ENCODE data around the gene SENP5.

The SENP5 gene

GRCh38 chr3:196963631-196963953 is 95.9 kb downstream of the SENP5 start:
- Histone ChIP-seq H3K4me1 (ENCODE audit: control insufficient read depth, insufficient read depth, low read length) (peaks cover 12% of the 10 kb centered on the region), H3K4me3 (ENCODE audit: low read length) (no peak overlapping the region), H3K9me3 (ENCODE audit: control insufficient read depth, low read length) (no peaks in the 10 kb centered on the region), H3K9ac (ENCODE audit: low read length) (no peak overlapping the region), H3K36me3 (ENCODE audit: control insufficient read depth, insufficient read depth, low read length, severe bottlenecking) (peaks cover 5% of the 10 kb centered on the region), H3K27me3 (replicated peaks; ENCODE audit: control insufficient read depth, insufficient read depth, low read length) (no peaks in the 10 kb centered on the region)
- DNase-seq (ENCODE audit: low read depth) = no peak

- Histone ChIP-seq H3K9me3 (ENCODE audit: control insufficient read depth, low read length) (no peaks in the 10 kb centered on the region), H3K36me3 (ENCODE audit: control insufficient read depth, insufficient read depth, low read length, severe bottlenecking) (peaks cover 5% of the 10 kb centered on the region), H3K27me3 (replicated peaks; ENCODE audit: control insufficient read depth, insufficient read depth, low read length) (no peaks in the 10 kb centered on the region), H3K9ac (ENCODE audit: low read length) (no peak overlapping the region), H3K4me1 (ENCODE audit: control insufficient read depth, insufficient read depth, low read length) (peaks cover 12% of the 10 kb centered on the region), H3K4me3 (ENCODE audit: low read length) (no peak overlapping the region)
- DNase-seq (ENCODE audit: low read depth) = no peak
These were observed 97.5 kb downstream of the SENP5 start for GRCh38 chr3:196965112-196965803.

GRCh38 chr3:196965804-196966173 is 98.1 kb downstream of the SENP5 start:
- DNase-seq (ENCODE audit: low read depth) = no peak
- H3K27me3 ChIP-seq (replicated peaks; ENCODE audit: control insufficient read depth, insufficient read depth, low read length) = no peaks in the 10 kb centered on the region
- H3K4me3 ChIP-seq (ENCODE audit: low read length) = no peak overlapping the region
- H3K9me3 ChIP-seq (ENCODE audit: control insufficient read depth, low read length) = no peaks in the 10 kb centered on the region
- H3K4me1 ChIP-seq (ENCODE audit: control insufficient read depth, insufficient read depth, low read length) = peaks cover 12% of the 10 kb centered on the region
- peaks cover 5% of the 10 kb centered on the region for H3K36me3 ChIP-seq (ENCODE audit: control insufficient read depth, insufficient read depth, low read length, severe bottlenecking)
- H3K9ac ChIP-seq (ENCODE audit: low read length) = no peak overlapping the region

GRCh38 chr3:196966526-196967401 is 99.0 kb downstream of the SENP5 start:
- no peaks in the 10 kb centered on the region for H3K27me3 ChIP-seq (replicated peaks; ENCODE audit: control insufficient read depth, insufficient read depth, low read length)
- H3K9ac ChIP-seq (ENCODE audit: low read length) = no peak overlapping the region
- peaks cover 6% of the 10 kb centered on the region for H3K4me1 ChIP-seq (ENCODE audit: control insufficient read depth, insufficient read depth, low read length)
- H3K4me3 ChIP-seq (ENCODE audit: low read length) = no peak overlapping the region
- no peaks in the 10 kb centered on the region for H3K9me3 ChIP-seq (ENCODE audit: control insufficient read depth, low read length)
- DNase-seq (ENCODE audit: low read depth) = no peak
- H3K36me3 ChIP-seq (ENCODE audit: control insufficient read depth, insufficient read depth, low read length, severe bottlenecking) = peaks cover 5% of the 10 kb centered on the region

GRCh38 chr3:196967412-196968232 is 99.9 kb downstream of the SENP5 start:
- DNase-seq (ENCODE audit: low read depth) = no peak
- peaks cover 5% of the 10 kb centered on the region for H3K36me3 ChIP-seq (ENCODE audit: control insufficient read depth, insufficient read depth, low read length, severe bottlenecking)
- H3K27me3 ChIP-seq (replicated peaks; ENCODE audit: control insufficient read depth, insufficient read depth, low read length) = no peaks in the 10 kb centered on the region
- peaks cover 6% of the 10 kb centered on the region for H3K4me1 ChIP-seq (ENCODE audit: control insufficient read depth, insufficient read depth, low read length)
- peak overlapping the region; percentile 87 for H3K4me3 ChIP-seq (ENCODE audit: low read length)
- H3K9me3 ChIP-seq (ENCODE audit: control insufficient read depth, low read length) = no peaks in the 10 kb centered on the region
- H3K9ac ChIP-seq (ENCODE audit: low read length) = peak overlapping the region; percentile 89

GRCh38 chr3:196968233-196969133 is 100.8 kb downstream of the SENP5 start, which contains the start of gene PIGZ:
TSS of gene PIGZ (minus strand) at chr3:196968833. CDS start at chr3:196952031, 16,802 bp downstream.
- Histone ChIP-seq H3K4me3 (ENCODE audit: low read length) (peak within 1 kb of the TSS; percentile 87), H3K9ac (ENCODE audit: low read length) (peak within 1 kb of the TSS; percentile 89), H3K4me1 (ENCODE audit: control insufficient read depth, insufficient read depth, low read length) (peaks cover 6% of the 10 kb centered on the region), H3K27me3 (replicated peaks; ENCODE audit: control insufficient read depth, insufficient read depth, low read length) (no peaks in the 10 kb centered on the region), H3K36me3 (ENCODE audit: control insufficient read depth, insufficient read depth, low read length, severe bottlenecking) (peaks cover 5% of the 10 kb centered on the region), H3K9me3 (ENCODE audit: control insufficient read depth, low read length) (no peaks in the 10 kb centered on the region)
- peak; percentile 82 for DNase-seq (ENCODE audit: low read depth)

- Histone ChIP-seq H3K4me3 (ENCODE audit: low read length) (peak overlapping the region; percentile 87), H3K9ac (ENCODE audit: low read length) (peak overlapping the region; percentile 89), H3K4me1 (ENCODE audit: control insufficient read depth, insufficient read depth, low read length) (peaks cover 6% of the 10 kb centered on the region), H3K36me3 (ENCODE audit: control insufficient read depth, insufficient read depth, low read length, severe bottlenecking) (peaks cover 5% of the 10 kb centered on the region), H3K27me3 (replicated peaks; ENCODE audit: control insufficient read depth, insufficient read depth, low read length) (no peaks in the 10 kb centered on the region), H3K9me3 (ENCODE audit: control insufficient read depth, low read length) (no peaks in the 10 kb centered on the region)
- DNase-seq (ENCODE audit: low read depth) = peak; percentile 56
These were observed 101.5 kb downstream of the SENP5 start for GRCh38 chr3:196969134-196969659.

GRCh38 chr3:196969660-196970546 is 102.2 kb downstream of the SENP5 start:
- DNase-seq (ENCODE audit: low read depth) = peak; percentile 87
- Histone ChIP-seq H3K4me1 (ENCODE audit: control insufficient read depth, insufficient read depth, low read length) (peaks cover 6% of the 10 kb centered on the region), H3K36me3 (ENCODE audit: control insufficient read depth, insufficient read depth, low read length, severe bottlenecking) (peaks cover 5% of the 10 kb centered on the region), H3K9me3 (ENCODE audit: control insufficient read depth, low read length) (no peaks in the 10 kb centered on the region), H3K27me3 (replicated peaks; ENCODE audit: control insufficient read depth, insufficient read depth, low read length) (no peaks in the 10 kb centered on the region), H3K4me3 (ENCODE audit: low read length) (peak overlapping the region; percentile 87), H3K9ac (ENCODE audit: low read length) (peak overlapping the region; percentile 89)

GRCh38 chr3:196970547-196971093 is 102.9 kb downstream of the SENP5 start:
- no peak for DNase-seq (ENCODE audit: low read depth)
- Histone ChIP-seq H3K9ac (ENCODE audit: low read length) (peak overlapping the region; percentile 89), H3K4me1 (ENCODE audit: control insufficient read depth, insufficient read depth, low read length) (peaks cover 9% of the 10 kb centered on the region), H3K9me3 (ENCODE audit: control insufficient read depth, low read length) (no peaks in the 10 kb centered on the region), H3K36me3 (ENCODE audit: control insufficient read depth, insufficient read depth, low read length, severe bottlenecking) (no peaks in the 10 kb centered on the region), H3K27me3 (replicated peaks; ENCODE audit: control insufficient read depth, insufficient read depth, low read length) (no peaks in the 10 kb centered on the region), H3K4me3 (ENCODE audit: low read length) (no peak overlapping the region)
